GM19238 (cell line): ENCODE data around the gene APBB2.
A peak's percentile ranks its signal among the peaks of the same experiment; 100 is the strongest.
"Not testable (repeated sequence)": the region's sequence is repeated elsewhere in the genome, so short reads cannot be mapped to it uniquely, and the experiment has no call there.

Experiments used
- DNase-seq: peaks from one replicate; pipeline ENCODE4 v3.0.0; 2011; ENCODE audit warnings: low spot score; ENCODE audit not compliant: insufficient read length

APBB2 gene

DNA sequence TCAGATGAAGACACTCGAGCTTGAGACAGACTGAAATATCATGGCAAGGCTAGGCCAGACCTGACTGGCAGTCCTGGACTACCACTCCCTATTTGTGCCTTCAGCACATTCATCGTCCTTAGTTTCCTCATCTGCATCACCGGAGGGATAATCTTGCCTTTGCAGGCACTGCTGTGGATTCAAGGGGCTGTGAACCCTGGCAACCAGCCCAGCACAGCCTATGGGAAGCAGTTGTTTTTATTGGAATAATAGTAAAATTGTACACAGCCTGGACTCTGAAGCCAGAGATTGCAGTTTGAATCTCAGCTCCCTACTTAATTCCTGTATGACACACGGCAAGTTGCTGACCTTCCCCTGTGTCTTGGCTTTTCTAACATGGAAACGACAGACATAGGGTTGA lies 303.6 kb downstream of the APBB2 start:
- no peak for DNase-seq

DNA sequence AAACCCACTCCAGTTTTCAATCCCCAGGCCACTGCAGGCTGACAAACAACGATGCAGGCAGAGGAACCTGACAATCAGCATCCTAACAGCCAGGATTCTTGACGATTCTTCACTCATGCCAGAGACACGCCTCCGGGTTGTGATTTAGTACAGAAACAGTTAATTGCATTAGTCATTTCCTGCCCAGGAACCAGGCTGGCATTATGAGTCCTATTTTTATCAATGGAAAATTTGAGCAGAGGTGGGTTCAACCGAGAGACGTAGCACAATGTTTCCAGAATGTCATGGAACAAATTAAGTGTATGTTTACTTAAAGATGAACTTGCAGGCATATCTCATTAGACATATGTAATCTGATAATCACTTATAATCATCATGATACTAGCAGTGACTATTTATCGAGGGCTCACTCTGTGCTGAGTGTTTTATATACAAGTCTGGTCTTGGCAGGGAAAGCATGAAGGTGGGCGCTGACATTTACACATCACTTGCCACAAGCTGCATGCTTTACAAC lies 304.9 kb downstream of the APBB2 start:
- no peak for DNase-seq

DNA sequence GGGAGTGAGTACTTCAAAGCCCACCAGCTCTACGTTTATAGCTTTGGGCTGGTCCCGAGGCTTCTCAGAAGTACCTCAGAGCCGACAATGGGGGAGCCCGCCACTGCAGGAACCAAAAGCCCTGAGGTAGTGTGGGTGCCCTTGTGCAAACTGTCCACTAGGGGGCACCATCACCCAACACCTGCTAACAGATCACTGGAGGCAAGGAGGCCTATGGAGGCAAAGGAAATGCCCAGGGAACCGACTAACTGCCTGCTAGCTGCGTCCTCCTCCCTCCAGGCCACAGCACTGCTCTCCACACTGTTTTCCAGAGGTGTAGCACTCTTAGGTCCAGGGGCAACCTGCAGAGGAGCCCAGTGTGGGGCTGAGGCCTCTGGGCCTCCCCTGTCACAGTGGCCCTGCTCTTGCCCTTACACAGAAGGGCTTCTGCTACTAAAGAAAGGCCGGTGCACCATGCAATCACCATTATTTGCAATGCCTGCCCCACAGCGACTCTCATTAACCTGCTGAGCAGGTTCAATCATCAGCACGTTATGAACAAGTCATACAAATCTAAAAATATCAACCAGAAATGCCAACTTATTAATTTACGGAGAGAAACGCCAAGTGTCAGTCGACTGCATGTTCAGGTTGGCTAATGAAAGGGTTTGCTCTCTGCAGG lies 305.5 kb downstream of the APBB2 start:
- peak; percentile 68 for DNase-seq

DNA sequence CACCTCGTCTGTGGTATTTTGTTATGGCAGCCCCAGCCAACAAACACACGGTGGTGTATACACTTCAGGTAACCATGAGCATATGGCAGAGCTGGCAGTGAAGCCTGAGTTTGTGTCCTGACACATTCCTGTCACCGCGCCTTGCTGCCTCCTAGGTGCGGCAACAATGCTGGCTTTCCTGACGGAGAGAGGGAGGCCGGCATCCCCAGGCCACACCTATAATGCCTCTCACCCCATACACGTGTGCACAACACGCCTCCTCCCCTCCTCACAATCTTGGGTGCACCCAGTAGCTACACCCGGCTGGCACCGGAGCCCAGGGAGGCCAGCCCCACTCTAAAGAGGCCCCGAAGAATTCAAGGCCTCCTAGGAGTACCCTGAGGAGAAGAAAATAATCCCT lies 306.0 kb downstream of the APBB2 start:
- no peak for DNase-seq

DNA sequence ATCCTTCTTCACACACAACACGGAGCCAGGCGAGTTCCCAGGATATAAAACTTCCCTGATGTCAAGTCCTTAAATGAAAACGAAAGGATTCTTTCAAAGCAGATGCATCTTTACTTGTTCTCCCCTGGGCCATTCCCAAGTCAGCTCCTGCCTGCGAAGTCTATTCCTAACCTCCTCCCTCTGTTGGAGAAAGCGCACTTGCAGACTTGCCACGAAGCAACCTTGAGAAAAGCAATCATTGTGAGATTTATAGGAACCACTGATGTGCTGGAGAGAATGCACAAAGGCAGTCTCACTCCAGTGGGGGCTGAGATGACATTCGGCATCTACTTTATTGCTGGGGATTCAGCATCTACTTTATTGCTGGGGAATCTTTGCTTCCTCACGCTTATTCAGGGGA lies 308.9 kb downstream of the APBB2 start:
- DNase-seq, result no peak

DNA sequence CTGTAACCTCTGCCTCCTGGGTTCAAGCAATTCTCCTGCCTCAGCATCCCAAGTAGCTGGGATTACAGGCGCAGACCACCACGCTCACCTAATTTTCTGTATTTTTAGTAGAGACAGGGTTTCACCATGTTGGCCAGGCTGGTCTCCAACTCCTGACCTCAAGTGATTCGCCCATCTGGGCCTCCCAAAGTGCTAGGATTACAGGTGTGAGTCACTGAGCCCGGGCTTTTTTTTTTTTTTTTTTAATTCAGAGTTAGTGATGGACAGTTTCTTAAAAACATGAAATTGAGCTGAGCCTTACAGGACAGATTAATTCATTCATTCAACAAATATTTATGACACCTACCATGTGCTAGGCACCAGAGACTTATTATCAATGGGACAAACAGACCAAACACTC lies 313.8 kb downstream of the APBB2 start:
- not testable (repeated sequence) for DNase-seq

DNA sequence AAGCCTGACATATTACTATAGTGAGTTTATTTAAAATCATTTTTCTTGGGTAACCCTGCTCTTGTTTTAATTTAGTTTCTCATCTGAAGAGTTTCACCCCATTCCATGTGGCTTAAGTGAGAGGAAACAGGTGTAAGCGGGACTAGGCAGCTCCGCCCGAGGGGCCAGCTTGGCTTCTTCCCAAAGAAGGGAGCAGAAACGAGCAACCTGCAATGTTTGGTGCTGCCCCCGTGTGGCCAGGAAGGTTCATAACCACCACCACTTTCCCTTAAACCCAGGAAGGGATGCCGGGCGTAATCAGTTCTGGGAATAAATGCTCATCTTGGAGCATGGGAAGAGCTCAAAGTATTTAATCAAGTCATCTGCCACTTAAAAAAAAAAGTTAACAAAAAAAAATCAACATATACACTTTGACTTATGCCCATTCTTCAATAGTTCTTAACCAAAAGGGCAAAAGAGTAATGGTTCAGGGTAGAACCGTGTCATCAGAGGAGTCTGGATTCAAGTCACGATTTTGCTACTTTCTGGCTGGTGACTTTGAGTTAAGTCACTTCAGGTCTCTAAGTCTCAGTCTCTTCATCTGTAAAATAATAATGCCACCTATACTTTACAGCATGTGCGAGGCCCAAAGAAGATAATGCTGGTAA lies 316.7 kb downstream of the APBB2 start:
- DNase-seq, result peak; percentile 65

DNA sequence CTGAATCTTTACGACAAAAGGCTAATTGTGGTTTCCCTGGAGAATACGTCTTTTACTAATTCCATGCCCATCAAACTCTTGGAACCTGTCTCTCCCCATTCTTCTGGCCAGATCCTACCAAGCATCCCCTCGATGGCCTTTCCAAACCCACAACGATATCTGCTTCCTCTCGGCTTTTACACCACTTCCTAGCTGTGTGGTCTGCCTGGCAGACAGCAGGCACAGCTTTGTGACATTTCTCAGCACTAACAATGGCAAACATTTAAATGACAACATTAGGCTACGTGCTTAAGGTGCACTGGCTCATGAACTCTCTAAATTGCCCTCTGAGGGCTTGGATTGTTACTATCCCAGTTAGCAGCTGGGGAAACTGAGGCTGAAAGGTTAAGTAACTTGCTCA lies 323.6 kb downstream of the APBB2 start:
- DNase-seq, result no peak

DNA sequence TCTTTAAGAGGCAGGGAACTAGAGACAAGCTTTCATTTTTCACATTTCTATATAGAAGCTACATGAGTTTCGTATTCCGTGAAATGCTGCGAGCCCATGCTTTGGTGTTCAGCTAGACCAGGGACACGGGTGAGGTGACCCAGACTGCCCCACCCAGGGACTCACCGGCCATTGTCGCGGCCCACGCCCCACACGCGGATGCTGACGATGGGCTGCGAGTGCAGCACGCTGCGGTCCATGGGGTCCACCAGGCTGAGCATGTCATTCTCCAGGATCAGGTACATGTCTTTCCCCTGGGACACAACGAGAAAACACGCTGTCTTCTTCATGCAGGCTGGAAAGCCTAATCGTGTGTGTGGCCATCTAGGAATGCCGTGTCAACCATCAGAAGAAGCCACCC lies 324.1 kb downstream of the APBB2 start:
- DNase-seq, result no peak

DNA sequence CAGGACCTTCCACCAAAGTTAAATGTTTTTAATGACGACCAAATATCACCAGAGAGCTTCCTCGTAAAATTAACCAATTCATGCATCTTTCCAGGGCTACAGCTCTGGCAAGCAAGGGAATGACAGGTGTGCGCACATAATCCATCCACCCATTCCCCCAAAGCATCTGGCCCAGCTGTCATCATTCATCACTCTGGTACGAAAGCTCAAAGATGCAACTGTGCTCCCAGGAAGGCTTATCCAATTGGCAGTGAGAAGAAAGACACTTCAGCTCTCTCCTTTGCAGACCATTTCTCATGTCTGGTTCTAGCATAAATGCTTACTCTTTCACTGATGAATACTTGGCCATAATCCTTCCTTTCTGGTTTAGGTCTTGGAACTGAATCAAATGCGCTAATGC lies 325.4 kb downstream of the APBB2 start:
- no peak for DNase-seq

DNA sequence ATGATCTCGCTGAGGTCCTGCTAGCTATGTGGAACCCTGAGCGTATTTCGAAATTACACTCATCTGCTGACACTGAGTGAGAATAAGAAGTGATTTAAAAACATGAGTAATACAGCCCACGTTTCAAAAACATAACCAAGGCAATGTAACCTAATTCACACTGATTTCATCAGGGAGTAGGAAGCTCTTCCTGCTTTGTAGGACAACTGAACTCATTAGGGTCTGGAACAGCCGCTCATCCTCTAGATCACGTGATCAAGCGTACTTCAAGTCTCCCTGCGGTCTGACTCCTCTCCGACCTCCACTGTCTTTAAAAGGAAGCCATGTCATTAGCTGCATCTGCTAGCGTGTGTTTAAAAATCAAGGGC lies 326.6 kb downstream of the APBB2 start:
- no peak for DNase-seq

DNA sequence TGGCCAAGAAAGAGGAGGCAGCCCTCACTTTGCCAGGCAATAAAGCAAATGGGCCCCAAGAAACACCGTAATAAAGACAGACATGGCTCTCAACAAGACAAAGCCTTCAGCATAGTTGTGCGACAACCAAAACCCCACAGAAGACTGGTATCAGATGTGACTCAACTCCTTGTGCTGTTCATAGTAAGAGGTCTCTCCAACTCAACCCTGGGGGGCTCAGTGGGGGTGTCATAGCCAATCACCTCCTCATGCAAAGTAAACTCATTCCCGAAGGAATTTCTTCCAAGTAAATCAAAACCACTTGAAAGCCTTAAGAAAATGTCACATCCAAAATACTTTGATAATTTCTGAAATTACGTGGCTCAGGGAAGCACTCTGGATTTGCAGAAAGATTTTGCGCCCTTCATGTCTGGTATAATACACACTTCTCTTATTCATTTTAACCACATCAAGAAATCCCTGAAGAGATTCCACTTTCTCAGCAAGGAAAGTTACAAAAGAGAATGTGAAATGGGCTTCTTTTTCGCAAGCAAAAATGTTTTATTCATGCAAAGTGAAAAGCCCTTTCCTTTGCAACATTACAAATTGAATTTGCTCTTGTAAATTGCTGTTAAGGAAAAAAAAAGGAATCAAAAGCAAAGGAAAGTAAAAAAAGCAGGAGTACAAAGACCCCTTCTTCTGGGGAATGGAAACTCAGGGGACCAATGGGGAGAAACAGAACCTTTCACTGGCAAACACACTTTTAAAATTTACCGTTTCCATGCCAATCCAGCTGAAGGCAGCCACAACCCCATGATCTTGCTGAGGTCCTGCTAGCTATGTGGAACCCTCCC lies 327.2 kb downstream of the APBB2 start:
- no peak for DNase-seq

DNA sequence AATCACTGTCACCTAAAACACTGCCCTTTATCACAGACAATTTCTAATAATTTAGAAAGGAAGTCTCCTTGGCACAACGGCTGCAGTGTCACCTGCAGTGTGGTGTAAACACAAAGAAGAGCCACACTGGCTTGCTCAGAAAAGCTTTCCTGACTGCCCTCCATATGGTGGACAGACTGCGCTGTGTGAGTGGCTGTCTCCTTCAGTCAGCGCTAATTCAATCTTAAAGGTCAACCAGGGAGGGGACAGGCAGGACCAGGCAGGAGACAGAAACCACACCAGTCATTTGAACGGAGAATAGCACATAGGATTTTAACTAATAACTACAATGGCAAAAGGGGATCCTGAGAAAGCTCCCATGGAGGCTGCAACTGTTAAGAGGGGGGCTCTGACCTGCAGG lies 332.5 kb downstream of the APBB2 start:
- DNase-seq, result no peak

DNA sequence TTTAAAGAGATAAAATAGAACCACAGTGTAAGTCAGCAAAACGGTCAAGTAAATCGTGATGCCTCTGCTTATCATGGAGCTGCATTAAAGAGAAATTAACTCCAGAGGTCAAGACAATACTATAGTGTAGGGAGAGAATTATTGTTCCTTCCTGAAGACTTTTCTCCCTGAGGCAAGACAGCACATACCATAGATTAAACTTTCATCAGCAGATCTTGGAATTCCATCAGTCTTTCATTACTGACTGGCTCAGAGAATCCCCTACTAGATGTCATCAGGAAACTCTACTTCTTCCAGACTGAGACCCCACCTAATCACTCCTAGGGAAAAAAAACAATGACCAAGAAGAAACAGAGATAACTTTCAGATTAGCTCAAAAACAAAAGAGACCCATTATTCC lies 333.2 kb downstream of the APBB2 start:
- no peak for DNase-seq

DNA sequence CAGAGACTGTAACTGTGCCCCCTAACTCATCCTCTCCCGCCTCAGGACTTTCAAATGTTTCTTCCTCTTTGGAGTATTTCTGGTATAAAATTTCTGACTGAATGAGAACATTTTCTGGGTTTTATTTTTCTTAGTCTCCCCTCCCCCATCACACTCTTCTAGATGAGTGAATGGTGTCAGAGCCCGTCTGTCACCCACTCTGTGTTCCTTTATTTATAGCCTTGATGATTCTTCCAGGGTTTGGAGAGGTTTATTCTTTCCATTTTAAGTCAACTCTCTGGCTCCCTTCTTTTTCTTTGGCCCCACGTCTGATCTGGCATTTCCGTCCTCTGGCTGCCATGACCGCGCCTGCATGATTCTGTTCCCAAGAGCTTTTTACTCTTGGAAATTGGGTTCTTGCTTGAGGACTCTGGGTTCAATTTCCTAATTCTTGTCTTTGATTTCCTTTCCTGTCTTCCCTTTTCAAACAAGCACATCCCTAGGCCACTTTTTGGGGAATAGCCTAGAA lies 335.7 kb downstream of the APBB2 start:
- DNase-seq, result no peak

DNA sequence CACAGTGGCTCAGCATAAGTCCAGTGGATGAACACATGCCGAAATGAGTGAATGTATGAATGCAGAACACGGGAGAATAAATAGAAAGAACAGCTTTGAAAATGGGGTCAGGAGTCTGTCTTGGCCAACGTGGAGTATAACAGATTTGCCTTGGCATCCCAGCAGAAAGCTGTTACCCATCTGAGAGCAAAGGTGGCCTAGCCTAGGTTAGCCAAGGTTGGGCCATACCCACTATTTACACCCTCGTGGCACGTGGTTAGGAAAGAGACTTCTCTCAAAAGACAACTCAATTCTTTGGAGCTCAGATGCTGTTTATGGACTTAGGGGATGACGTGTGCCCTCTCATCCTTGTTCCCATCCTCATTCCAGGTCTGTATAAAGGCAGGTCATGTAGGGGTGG lies 337.3 kb downstream of the APBB2 start:
- no peak for DNase-seq

DNA sequence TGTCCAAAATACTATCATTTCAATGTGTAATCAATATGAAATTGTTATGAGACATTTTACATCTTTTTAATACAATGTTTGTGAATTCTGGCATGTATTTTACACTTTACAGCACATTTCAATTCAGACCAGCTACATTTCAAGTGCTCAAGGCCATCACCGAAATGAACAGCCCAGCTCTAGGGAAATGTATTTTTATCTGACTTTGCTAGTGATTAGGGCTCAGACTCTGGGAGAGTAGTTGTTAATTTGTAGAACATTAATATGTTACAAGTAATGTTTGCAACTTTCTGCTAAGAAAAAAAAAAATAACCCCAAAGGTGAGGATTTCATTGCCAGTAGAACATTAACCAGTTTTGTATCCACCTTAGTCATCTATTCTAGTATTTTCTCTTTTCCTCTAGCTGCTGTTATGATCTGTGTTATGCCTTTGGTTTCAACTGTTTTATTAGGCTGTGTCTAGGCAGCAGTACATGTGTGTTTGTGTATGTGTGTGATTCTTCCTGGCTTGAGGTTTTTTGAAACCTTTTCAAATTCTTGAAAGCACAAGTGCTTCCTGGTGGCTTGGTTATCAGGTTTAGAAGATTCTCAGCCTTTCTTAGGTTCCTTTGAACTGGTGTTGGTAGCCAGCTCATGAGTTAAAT lies 338.7 kb downstream of the APBB2 start:
- DNase-seq, result no peak

DNA sequence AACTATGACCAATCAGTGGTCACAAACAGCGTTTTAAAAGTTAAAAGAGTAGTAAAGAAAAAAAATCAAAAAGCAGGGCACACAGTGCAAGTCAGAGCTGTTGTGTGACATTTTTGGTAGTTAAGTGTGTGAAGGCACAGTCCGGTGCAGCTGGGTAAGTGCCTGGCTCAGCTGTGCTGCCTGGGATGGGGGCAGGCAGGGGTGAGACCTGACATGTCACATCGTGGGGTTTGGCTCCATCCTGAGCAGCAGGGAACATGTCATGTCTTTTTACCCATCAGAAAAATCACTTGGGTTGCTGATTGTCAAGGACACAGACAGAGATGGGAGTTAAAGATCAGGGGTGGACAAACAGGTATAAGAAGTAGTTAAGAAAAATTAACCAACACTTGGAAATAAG lies 339.4 kb downstream of the APBB2 start:
- DNase-seq, result no peak

DNA sequence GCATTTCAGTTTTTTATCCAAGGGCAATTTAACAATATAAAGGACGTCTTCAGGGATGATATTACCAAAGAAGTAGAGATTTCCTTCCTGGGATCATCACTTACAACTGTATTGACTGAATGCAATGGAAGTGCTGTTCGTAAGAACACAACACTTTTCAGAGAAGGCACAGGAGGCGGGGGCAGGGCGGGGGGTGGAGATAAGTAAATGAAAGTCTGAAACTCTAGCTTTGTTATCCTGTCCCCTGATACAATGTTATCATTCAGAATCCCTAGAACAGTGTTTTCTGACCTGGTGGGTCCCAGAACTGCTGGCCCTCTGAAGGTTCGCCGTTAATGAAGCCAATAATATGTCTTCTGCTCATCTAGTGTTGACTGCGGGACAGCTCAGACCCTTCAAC lies 340.0 kb downstream of the APBB2 start:
- no peak for DNase-seq

DNA sequence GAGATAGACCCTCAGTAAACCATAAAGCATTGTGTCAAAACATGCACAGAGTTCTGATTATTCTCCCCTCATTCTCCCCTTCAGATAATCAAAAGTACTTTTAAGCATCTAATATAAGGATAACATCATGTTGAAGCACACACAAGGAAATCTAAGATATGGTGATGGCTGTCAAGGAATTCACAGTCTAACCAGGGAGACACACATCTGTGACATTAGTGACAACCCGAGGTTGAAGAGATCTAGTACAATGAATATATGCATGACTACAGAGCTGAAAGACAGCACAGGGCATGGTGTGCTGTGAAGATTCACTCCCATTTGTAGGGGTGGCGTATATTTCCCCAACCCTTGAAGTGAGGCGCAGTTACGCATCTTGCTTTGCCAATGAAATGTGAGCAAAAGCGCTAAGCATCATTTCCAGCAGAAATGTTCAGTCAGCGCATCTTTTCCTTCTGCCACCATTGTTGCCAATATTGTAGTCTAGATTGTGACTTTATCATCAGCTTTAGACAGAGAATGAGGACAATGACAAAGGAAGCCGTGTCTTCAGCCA lies 342.6 kb downstream of the APBB2 start:
- DNase-seq, result no peak

DNA sequence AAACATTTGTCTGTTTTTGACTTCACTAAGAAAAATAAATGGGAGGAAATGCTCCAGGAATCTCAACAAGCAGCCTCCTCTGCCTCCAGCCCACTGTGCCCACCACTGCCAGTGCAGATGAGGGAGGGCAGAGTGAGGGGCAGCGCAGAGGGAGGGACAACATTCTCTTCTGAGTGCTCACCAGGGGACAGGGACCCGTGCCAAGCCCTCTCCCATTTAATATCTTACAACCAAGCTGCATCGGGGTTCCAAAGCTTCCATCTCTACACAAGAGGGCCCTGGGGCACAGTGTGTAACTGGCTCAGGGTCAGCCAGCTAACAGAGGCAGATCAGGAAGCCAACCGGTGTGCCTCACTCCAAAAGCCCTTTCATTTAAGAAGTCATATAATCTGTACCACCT lies 344.2 kb downstream of the APBB2 start:
- no peak for DNase-seq
